Trophoblast cell (in vitro differentiated cells and primary cell): ENCODE results near the gene PIR.

ENCODE experiments used
- DNase-seq, 2 donors: peaks; one replicate each; pipeline ENCODE4 v3.0.0-alpha.2; 2016
- H2AFZ ChIP-seq: 2 replicates; pipeline ENCODE4 v1.6.1; 2013; ENCODE audit warnings: low read length, moderate library complexity, mild to moderate bottlenecking; ENCODE audit not compliant: insufficient read depth, poor library complexity
- H2AK5ac ChIP-seq: 2 replicates; pipeline ENCODE4 v1.6.1; 2013; ENCODE audit warnings: mild to moderate bottlenecking, low read length
- H2BK120ac ChIP-seq: 2 replicates; pipeline ENCODE4 v1.6.1; 2013; ENCODE audit warnings: low read length, mild to moderate bottlenecking, moderate library complexity; ENCODE audit not compliant: insufficient read depth, poor library complexity
- H2BK12ac ChIP-seq: 2 replicates; pipeline ENCODE4 v1.6.1; 2013; ENCODE audit warnings: mild to moderate bottlenecking, low read length, moderate library complexity
- H2BK5ac ChIP-seq: 2 replicates; pipeline ENCODE4 v1.6.1; 2013; ENCODE audit warnings: low read length, low read depth, moderate library complexity, mild to moderate bottlenecking; ENCODE audit not compliant: poor library complexity
- H3K14ac ChIP-seq: 2 replicates; pipeline ENCODE4 v1.6.1; 2013; ENCODE audit warnings: mild to moderate bottlenecking, low read length
- H3K18ac ChIP-seq: 2 replicates; pipeline ENCODE4 v1.6.1; 2013; ENCODE audit warnings: mild to moderate bottlenecking, low read length
- H3K23ac ChIP-seq: 2 replicates; pipeline ENCODE4 v1.6.1; 2013; ENCODE audit warnings: low read length
- H3K27ac ChIP-seq: 2 replicates; pipeline ENCODE4 v1.5.1; 2013; ENCODE audit warnings: low read depth, mild to moderate bottlenecking, inconsistent platforms, low read length, moderate library complexity
- H3K27me3 ChIP-seq: 2 replicates; pipeline ENCODE4 v1.6.1; 2013; ENCODE audit warnings: inconsistent platforms, mild to moderate bottlenecking, low read length, moderate library complexity; ENCODE audit not compliant: insufficient read depth
- H3K36me3 ChIP-seq, 2 experiments: 1 replicate in 1 of 2; 2 replicates in 1 of 2; pipeline ENCODE4 v1.6.1; 2013; ENCODE audit warnings: low read length in 2 of 2, mild to moderate bottlenecking in 2 of 2, moderate library complexity in 1 of 2; ENCODE audit not compliant: insufficient read depth in 2 of 2, control insufficient read depth in 1 of 2
- H3K4ac ChIP-seq: 2 replicates; pipeline ENCODE4 v1.6.1; 2013; ENCODE audit warnings: low read depth, mild to moderate bottlenecking, low read length, moderate library complexity
- H3K4me1 ChIP-seq, 2 experiments: 1 replicate in 1 of 2; 2 replicates in 1 of 2; pipeline ENCODE4 v1.6.1; 2013; ENCODE audit warnings: low read length in 2 of 2, mild to moderate bottlenecking in 2 of 2, moderate library complexity in 1 of 2; ENCODE audit not compliant: insufficient read depth in 2 of 2, control insufficient read depth in 1 of 2
- H3K4me2 ChIP-seq: 2 replicates; pipeline ENCODE4 v1.6.1; 2013; ENCODE audit warnings: inconsistent platforms, mild to moderate bottlenecking, low read length, moderate library complexity
- H3K4me3 ChIP-seq: 2 replicates; pipeline ENCODE4 v1.5.1; 2013; ENCODE audit warnings: mild to moderate bottlenecking, low read depth, low read length, inconsistent platforms
- H3K79me1 ChIP-seq: one replicate; pipeline ENCODE4 v1.6.1; 2013; ENCODE audit warnings: low read length
- H3K79me2 ChIP-seq: 2 replicates; pipeline ENCODE4 v1.6.1; 2013; ENCODE audit warnings: low read length, mild to moderate bottlenecking; ENCODE audit not compliant: control insufficient read depth, insufficient read depth, poor library complexity
- H3K9ac ChIP-seq: 2 replicates; pipeline ENCODE4 v1.6.1; 2013; ENCODE audit warnings: mild to moderate bottlenecking, low read length
- H3K9me3 ChIP-seq: 2 replicates; pipeline ENCODE4 v1.6.1; 2013; ENCODE audit warnings: low read depth, mild to moderate bottlenecking, control low read depth, inconsistent platforms, low read length; ENCODE audit not compliant: insufficient read depth
- H4K12ac ChIP-seq: 2 replicates; pipeline ENCODE4 v1.6.1; 2013; ENCODE audit warnings: low read depth, mild to moderate bottlenecking, low read length, moderate library complexity
- H4K8ac ChIP-seq: 2 replicates; pipeline ENCODE4 v1.6.1; 2013; ENCODE audit warnings: low read depth, mild to moderate bottlenecking, low read length, moderate library complexity
- H4K91ac ChIP-seq: one replicate; pipeline ENCODE4 v1.6.1; 2013; ENCODE audit warnings: low read depth, mild to moderate bottlenecking, low read length, moderate library complexity
- WGBS: extraction: QIAGEN DNeasy Blood & Tissue Kit; methylation state at CpG from one replicate; pipeline ENCODE4 v1.1.7; 2013; ENCODE audit warnings: missing lambda C conversion rate; ENCODE audit not compliant: insufficient read length, insufficient coverage; ENCODE audit errors: extremely low coverage; 5-methylcytosine and 5-hydroxymethylcytosine counted together

Gene PIR

GRCh38 chrX:15524417-15524816 is 31.3 kb upstream of the PIR start:
- H3K36me3 ChIP-seq = no peaks in the 10 kb centered on the region

DNA sequence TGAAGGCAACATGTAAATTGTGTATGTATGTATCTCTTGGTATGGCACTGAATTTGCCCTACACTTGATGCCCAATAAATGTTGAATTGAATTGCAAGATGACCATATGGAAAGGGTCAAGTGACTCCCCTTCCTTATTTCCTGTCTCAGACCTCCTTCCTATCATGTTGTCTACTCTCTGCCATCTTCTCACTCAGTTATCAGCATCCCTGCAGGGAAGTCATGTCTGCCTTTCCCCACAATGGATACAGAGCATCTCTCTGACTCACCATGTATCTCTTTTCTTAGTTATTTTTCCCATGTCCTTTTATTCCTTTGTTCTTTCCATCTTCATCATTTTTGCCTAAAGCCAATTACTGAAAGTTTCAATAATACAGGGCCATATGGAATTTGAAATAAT is 30.0 kb upstream of the PIR start:
- Histone ChIP-seq H4K91ac (no peak overlapping the region), H2BK120ac (no peak overlapping the region), H3K14ac (no peak overlapping the region), H3K27me3 (no peaks in the 10 kb centered on the region), H3K27ac (no peak overlapping the region), H3K79me2 (no peaks in the 10 kb centered on the region), H3K4me3 (no peak overlapping the region), H3K4me2 (no peak overlapping the region), H3K9ac (no peak overlapping the region), H3K23ac (no peak overlapping the region), H3K4me1 (no peaks in the 10 kb centered on the region), H4K12ac (no peak overlapping the region), H2AFZ (no peak overlapping the region), H2AK5ac (no peak overlapping the region), H2BK5ac (no peak overlapping the region), H4K8ac (no peak overlapping the region), H3K4ac (no peak overlapping the region), H3K36me3 (no peaks in the 10 kb centered on the region), H3K9me3 (no peaks in the 10 kb centered on the region), H3K79me1 (no peaks in the 10 kb centered on the region), H2BK12ac (no peak overlapping the region), H3K18ac (no peak overlapping the region)
- no peak for DNase-seq

More at GRCh38 chrX:15524417-15524816, 31.3 kb upstream of the PIR start:
- no peak overlapping the region for H3K23ac ChIP-seq
- no peak overlapping the region for H3K14ac ChIP-seq
- no peaks in the 10 kb centered on the region for H3K79me2 ChIP-seq
- H3K9me3 ChIP-seq = no peaks in the 10 kb centered on the region
- DNase-seq = no peak
- H3K9ac ChIP-seq = no peak overlapping the region
- H3K4me1 ChIP-seq = no peaks in the 10 kb centered on the region
- no peak overlapping the region for H2AK5ac ChIP-seq
- no peak overlapping the region for H3K4me2 ChIP-seq
- no peak overlapping the region for H3K4ac ChIP-seq
- H2BK5ac ChIP-seq = no peak overlapping the region
- H4K91ac ChIP-seq = no peak overlapping the region
- no peak overlapping the region for H3K27ac ChIP-seq
- no peak overlapping the region for H2AFZ ChIP-seq
- H3K4me3 ChIP-seq = no peak overlapping the region
- H2BK120ac ChIP-seq = no peak overlapping the region
- no peak overlapping the region for H2BK12ac ChIP-seq
- H4K8ac ChIP-seq = no peak overlapping the region
- no peaks in the 10 kb centered on the region for H3K79me1 ChIP-seq
- H3K27me3 ChIP-seq = no peaks in the 10 kb centered on the region
- H3K18ac ChIP-seq = no peak overlapping the region
- no peak overlapping the region for H4K12ac ChIP-seq

DNA sequence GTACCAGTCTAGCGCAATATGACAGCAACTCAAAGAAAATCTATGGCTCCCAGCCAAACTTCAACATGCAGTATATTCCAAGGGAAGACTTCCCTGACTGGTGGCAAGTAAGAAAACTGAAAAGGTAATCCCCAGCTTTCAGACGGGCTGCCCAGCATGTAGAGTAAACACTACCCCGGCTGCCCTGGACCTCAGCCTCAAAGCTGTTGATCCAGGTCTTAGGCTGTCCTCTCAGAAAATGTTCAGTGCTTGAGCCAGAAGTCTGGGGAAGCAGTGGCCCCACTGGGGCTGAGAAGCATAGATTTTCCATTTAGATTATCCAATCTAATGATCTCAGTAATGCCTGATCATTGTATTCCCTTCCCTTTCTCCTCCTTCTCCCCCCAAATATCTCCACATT is 29.3 kb upstream of the PIR start:
- no peak overlapping the region for H3K27ac ChIP-seq
- H3K79me1 ChIP-seq = no peaks in the 10 kb centered on the region
- no peak overlapping the region for H2BK5ac ChIP-seq
- WGBS = no CpG with 5 or more reads among the region's 3 CpGs
- H2BK120ac ChIP-seq = no peak overlapping the region
- H2AFZ ChIP-seq = no peak overlapping the region
- no peaks in the 10 kb centered on the region for H3K27me3 ChIP-seq
- H3K9ac ChIP-seq = no peak overlapping the region
- no peak overlapping the region for H3K18ac ChIP-seq
- H3K79me2 ChIP-seq = no peaks in the 10 kb centered on the region
- no peaks in the 10 kb centered on the region for H3K4me1 ChIP-seq
- H2AK5ac ChIP-seq = no peak overlapping the region
- no peak overlapping the region for H3K4ac ChIP-seq
- no peak overlapping the region for H3K4me3 ChIP-seq
- H4K91ac ChIP-seq = no peak overlapping the region
- DNase-seq = no peak
- H3K36me3 ChIP-seq = no peaks in the 10 kb centered on the region
- no peaks in the 10 kb centered on the region for H3K9me3 ChIP-seq
- no peak overlapping the region for H3K4me2 ChIP-seq
- no peak overlapping the region for H4K12ac ChIP-seq
- H4K8ac ChIP-seq = no peak overlapping the region
- no peak overlapping the region for H3K23ac ChIP-seq
- no peak overlapping the region for H3K14ac ChIP-seq
- H2BK12ac ChIP-seq = no peak overlapping the region

GRCh38 chrX:15515931-15516330 is 22.8 kb upstream of the PIR start:
- no peak overlapping the region for H4K12ac ChIP-seq
- H3K4ac ChIP-seq = no peak overlapping the region
- H2BK5ac ChIP-seq = no peak overlapping the region
- H3K4me2 ChIP-seq = no peak overlapping the region
- no peak overlapping the region for H4K91ac ChIP-seq
- no peaks in the 10 kb centered on the region for H3K36me3 ChIP-seq
- WGBS = no CpG with 5 or more reads among the region's 6 CpGs
- no peak overlapping the region for H2BK120ac ChIP-seq
- no peak for DNase-seq
- H3K18ac ChIP-seq = no peak overlapping the region
- H3K23ac ChIP-seq = no peak overlapping the region
- no peak overlapping the region for H4K8ac ChIP-seq
- no peak overlapping the region for H3K14ac ChIP-seq
- no peaks in the 10 kb centered on the region for H3K4me1 ChIP-seq
- H2AFZ ChIP-seq = no peak overlapping the region
- no peak overlapping the region for H2BK12ac ChIP-seq
- no peak overlapping the region for H2AK5ac ChIP-seq
- H3K79me2 ChIP-seq = no peaks in the 10 kb centered on the region
- H3K9me3 ChIP-seq = no peaks in the 10 kb centered on the region
- no peak overlapping the region for H3K9ac ChIP-seq
- H3K79me1 ChIP-seq = no peaks in the 10 kb centered on the region
- H3K27ac ChIP-seq = no peak overlapping the region
- H3K4me3 ChIP-seq = no peak overlapping the region
- no peaks in the 10 kb centered on the region for H3K27me3 ChIP-seq

GRCh38 chrX:15514279-15514678 is 21.1 kb upstream of the PIR start:
- H2BK120ac ChIP-seq = no peak overlapping the region
- no peak overlapping the region for H4K12ac ChIP-seq
- no peak overlapping the region for H3K27ac ChIP-seq
- no peaks in the 10 kb centered on the region for H3K36me3 ChIP-seq
- no peak overlapping the region for H3K4me2 ChIP-seq
- H3K4me1 ChIP-seq = no peaks in the 10 kb centered on the region
- H3K9ac ChIP-seq = no peak overlapping the region
- no peak overlapping the region for H2BK12ac ChIP-seq
- no peak for DNase-seq
- H2BK5ac ChIP-seq = no peak overlapping the region
- no peaks in the 10 kb centered on the region for H3K9me3 ChIP-seq
- H3K23ac ChIP-seq = no peak overlapping the region
- no peak overlapping the region for H3K14ac ChIP-seq
- no peak overlapping the region for H3K4me3 ChIP-seq
- no peak overlapping the region for H2AFZ ChIP-seq
- no peak overlapping the region for H4K91ac ChIP-seq
- H3K4ac ChIP-seq = no peak overlapping the region
- H2AK5ac ChIP-seq = no peak overlapping the region
- H3K18ac ChIP-seq = no peak overlapping the region
- no CpG with 5 or more reads among the region's 1 CpG for WGBS
- no peaks in the 10 kb centered on the region for H3K27me3 ChIP-seq
- H3K79me2 ChIP-seq = no peaks in the 10 kb centered on the region
- no peaks in the 10 kb centered on the region for H3K79me1 ChIP-seq
- H4K8ac ChIP-seq = no peak overlapping the region
